ENCODE measurements around the gene NRG3. TPM values are rescaled to one million over a fixed set of nuclear protein-coding genes. Genes with fewer than 3 reads are reported as not detected.

NRG3 gene
- total and polyA plus RNA-seq, 2 of the 8 experiments (the other 6 are each of a cell fraction or from before 2014, with no cell fraction given) = 4.2 to 5.0 TPM

- TF ChIP-seq CTCF (IDR thresholded peaks at IDR 0.05; ENCODE audit: control extremely low read depth in 1 of 3, insufficient read depth in 1 of 3, low read depth in 1 of 3, low read length in 3 of 3) (no peak), SRF (IDR thresholded peaks at IDR 0.05; ENCODE audit: low read depth, low read length) (no peak), MAX (IDR thresholded peaks at IDR 0.05) (no peak), CHD2 (IDR thresholded peaks at IDR 0.05; ENCODE audit: low read length) (no peak), KDM4A (IDR thresholded peaks at IDR 0.05; ENCODE audit: low read depth, low read length, severe bottlenecking) (no peak)
These were observed 409.2 kb downstream of the NRG3 start (continued) for GRCh38 chr10:82284180-82284579.
